Vagina (tissue), 2 donors: ENCODE measurements around the gene PIKFYVE.

Source experiments
- CTCF ChIP-seq, 3 experiments: fragments of 450-650 bp in 2 of 3; fragments of 200-600 bp in 1 of 3; sonication (generic) in 1 of 3; IDR thresholded peaks; one replicate each; pipeline ENCODE4 v1.5.1; 2017 to 2019; ENCODE audit warnings: antibody characterized with exemption in 3 of 3, mild to moderate bottlenecking in 2 of 3, moderate library complexity in 2 of 3
- POLR2AphosphoS5 ChIP-seq, 2 donors: sonication (generic); formaldehyde crosslinking; IDR thresholded peaks; one replicate each; pipeline ENCODE4 v1.9.0; 2017; ENCODE audit warnings: antibody characterized with exemption in 2 of 2, mild to moderate bottlenecking in 2 of 2, low read depth in 1 of 2; ENCODE audit not compliant: insufficient read depth in 1 of 2

DNA sequence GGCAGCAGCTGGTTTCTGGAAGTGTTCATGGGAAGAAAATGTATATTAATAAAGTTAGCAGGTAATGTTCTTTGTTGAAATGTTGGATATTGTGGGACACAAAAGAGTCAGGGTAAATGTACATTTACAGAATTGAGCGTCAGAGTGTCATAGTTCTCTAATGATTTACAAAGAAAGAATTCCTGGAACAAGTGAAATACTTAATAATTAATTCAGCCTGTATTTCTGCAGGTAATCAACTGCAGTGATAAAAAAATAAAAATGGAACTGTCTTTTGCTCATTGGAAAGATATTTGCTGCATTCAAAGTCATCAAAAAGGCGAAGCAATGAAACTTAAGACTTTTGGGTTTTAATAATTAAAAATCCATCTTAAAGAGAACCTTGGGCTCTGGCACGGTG lies 113.1 kb downstream of the PIKFYVE start:
- TF ChIP-seq CTCF (IDR thresholded peaks at IDR 0.05) (no peak), POLR2AphosphoS5 (IDR thresholded peaks at IDR 0.05; ENCODE audit: insufficient read depth in 1 of 2, low read depth in 1 of 2) (no peak)
